Kidney epithelial cell (primary cell): ENCODE results near the gene PAK3. TPM values are rescaled to one million over a fixed set of nuclear protein-coding genes. Genes with fewer than 3 reads are reported as not detected.
A peak's percentile ranks its signal among the peaks of the same experiment; 100 is the strongest.

ENCODE experiments used
- DNase-seq: peaks from one replicate; pipeline ENCODE4 v3.0.0-alpha.2; 2010; ENCODE audit warnings: low read depth
- H3K27me3 ChIP-seq: 2 replicates; pipeline ENCODE4 v1.6.0; 2011; ENCODE audit warnings: low read length; ENCODE audit not compliant: control insufficient read depth, insufficient read depth
- H3K36me3 ChIP-seq: 2 replicates; pipeline ENCODE4 v1.5.1; 2011; ENCODE audit warnings: low read length; ENCODE audit not compliant: control insufficient read depth, insufficient read depth
- H3K4me3 ChIP-seq: 2 replicates; pipeline ENCODE4 v1.5.1; 2011; ENCODE audit warnings: low read depth, mild to moderate bottlenecking, control low read depth, low read length
- CTCF ChIP-seq: IDR thresholded peaks from 2 replicates; pipeline ENCODE4 v1.5.1; 2011; ENCODE audit warnings: mild to moderate bottlenecking, moderate library complexity, low read length, control low read depth, inconsistent platforms; ENCODE audit not compliant: insufficient read depth, poor library complexity, severe bottlenecking
- total RNA-seq: library from RNA; depleted of rRNA; stranded (reverse); fragments of >200 nt; gene quantifications from 2 replicates; pipeline ENCODE4 v1.2.3, GENCODE V29; 2015

The PAK3 gene
- total RNA-seq, 1 donor from 2014 or later: 3.0 TPM

DNA sequence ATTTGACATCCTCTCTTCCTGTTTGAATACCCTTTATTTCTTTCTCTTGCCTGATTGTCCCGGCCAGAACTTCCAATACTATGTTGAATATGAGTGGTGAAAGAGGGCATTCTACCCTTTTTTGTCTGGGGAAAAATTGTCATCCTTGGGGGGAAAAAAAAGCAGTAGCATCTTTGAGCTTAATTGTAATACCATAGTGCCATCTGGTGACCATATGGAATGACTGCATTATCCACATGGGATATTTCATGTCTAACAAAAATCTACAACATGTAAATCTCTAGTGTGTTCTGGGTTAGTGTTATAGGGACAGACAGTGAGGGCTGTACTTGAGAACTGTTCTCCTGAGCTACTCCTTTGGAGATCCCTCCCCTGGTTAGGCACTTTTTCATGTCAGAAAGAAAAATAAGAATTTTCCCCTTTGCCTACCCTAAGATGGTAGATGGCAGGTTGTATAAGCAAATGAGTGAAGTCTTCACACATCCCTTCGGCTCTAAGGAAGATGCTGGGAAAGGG, 148.3 kb downstream of the PAK3 start:
- DNase-seq: no peak
- no peaks in the 10 kb centered on the region for H3K36me3 ChIP-seq
- H3K4me3 ChIP-seq: no peak overlapping the region
- H3K27me3 ChIP-seq: peaks cover 5% of the 10 kb centered on the region
- peak; percentile 54 for TF ChIP-seq CTCF

GRCh38 chrX:111254896-111255693, 159.1 kb downstream of the PAK3 start:
- DNase-seq: no peak

GRCh38 chrX:111257733-111258132, 161.7 kb downstream of the PAK3 start:
- Histone ChIP-seq H3K4me3 (no peak overlapping the region), H3K36me3 (no peaks in the 10 kb centered on the region), H3K27me3 (no peaks in the 10 kb centered on the region)
- DNase-seq: no peak
- TF ChIP-seq CTCF: no peak

More at GRCh38 chrX:111254896-111255693, 159.1 kb downstream of the PAK3 start:
- no peak for TF ChIP-seq CTCF
- H3K36me3 ChIP-seq: no peaks in the 10 kb centered on the region
- H3K27me3 ChIP-seq: peaks cover 3% of the 10 kb centered on the region
- no peak overlapping the region for H3K4me3 ChIP-seq

DNA sequence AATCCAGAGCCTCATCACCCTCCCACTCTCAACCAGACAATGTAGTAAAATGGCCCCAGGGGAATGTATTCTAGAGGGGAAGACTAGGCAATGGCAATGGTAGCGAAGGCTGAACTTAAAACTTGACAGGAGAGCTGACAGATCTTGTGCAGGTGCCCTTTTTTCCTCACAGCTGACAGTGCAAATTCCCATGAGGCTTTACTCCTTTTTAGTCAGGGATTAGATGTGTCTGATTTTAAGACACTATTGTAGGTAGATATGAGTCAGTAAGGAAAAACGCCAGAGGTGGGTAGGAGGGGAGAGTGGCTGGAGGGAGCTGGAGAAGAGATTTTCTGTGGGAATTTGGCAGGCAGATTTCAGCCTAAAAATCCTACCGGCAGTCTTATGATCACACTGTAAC, 163.6 kb downstream of the PAK3 start:
- no peak for DNase-seq
- Histone ChIP-seq H3K36me3 (no peaks in the 10 kb centered on the region), H3K27me3 (no peaks in the 10 kb centered on the region), H3K4me3 (no peak overlapping the region)
- TF ChIP-seq CTCF: no peak

DNA sequence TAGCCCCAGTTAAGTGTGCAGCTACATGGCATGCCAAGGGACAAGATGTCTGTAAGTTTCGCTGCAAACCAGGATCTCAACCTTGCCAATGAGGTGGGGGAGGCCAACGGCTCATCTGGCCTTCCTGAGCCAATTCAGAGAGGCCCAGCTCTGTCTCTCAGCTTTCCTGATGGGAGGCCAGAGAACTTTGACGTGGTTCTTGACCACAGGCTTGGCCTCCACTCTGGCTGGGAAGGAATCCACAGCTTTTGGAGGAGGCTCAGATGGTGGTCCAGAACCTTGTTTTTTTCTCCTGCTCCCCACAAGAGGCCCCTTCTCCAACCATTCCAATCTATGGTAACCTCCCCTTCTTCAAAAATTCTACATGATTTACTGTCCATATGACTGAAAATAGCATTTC, 164.5 kb downstream of the PAK3 start:
- Histone ChIP-seq H3K27me3 (no peaks in the 10 kb centered on the region), H3K4me3 (no peak overlapping the region), H3K36me3 (no peaks in the 10 kb centered on the region)
- no peak for TF ChIP-seq CTCF
- DNase-seq: no peak
